HL-60/S4 (cell line): ENCODE measurements around the gene COA3.
"Not testable (repeated sequence)": the region's sequence is repeated elsewhere in the genome, so short reads cannot be mapped to it uniquely, and the experiment has no call there.

Experiments used
- in situ Hi-C: fragments of 300-500 bp; cut with MboI; formaldehyde crosslinking; loops from 2 replicates; pipeline ENCODE4 v1.14.3; 2022; ENCODE audit warnings: low sequenced_read_pairs

The COA3 gene

DNA sequence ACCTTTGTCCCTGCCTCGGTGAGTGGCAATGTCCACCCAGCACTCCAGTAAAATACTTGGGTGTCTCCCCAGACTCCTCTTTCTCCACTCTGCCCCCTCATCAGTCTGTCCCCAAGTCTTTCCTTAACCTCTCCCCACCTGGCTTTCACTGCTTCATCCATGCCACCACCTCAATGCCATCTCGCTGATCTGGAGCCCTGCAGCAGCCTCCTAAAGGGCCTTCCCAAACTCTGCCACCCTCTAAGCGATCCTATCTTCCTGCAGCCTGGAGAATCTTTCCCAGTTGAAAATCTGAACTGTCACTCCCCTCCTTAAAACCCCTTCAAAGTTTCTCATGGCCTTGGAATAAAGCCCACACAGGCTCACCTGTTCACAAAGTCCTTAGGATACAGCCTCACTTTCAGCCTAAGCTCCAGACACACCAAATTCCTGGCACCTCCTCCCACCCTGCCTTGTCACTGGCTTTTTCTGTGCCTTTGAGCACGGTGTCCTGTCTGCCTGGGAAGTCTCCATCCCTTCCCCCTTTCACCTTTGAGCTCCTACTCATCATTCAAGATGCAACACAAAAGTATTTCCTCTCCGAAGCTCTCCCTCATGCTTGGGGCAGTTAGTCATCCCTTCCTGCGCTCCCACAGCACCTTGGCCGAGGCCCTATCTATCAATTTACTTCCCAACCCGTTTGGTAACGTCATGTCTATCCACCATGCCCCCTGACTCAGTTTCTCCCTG, 15.3 kb downstream of the COA3 start:
- in situ Hi-C loops: no loop called here

DNA sequence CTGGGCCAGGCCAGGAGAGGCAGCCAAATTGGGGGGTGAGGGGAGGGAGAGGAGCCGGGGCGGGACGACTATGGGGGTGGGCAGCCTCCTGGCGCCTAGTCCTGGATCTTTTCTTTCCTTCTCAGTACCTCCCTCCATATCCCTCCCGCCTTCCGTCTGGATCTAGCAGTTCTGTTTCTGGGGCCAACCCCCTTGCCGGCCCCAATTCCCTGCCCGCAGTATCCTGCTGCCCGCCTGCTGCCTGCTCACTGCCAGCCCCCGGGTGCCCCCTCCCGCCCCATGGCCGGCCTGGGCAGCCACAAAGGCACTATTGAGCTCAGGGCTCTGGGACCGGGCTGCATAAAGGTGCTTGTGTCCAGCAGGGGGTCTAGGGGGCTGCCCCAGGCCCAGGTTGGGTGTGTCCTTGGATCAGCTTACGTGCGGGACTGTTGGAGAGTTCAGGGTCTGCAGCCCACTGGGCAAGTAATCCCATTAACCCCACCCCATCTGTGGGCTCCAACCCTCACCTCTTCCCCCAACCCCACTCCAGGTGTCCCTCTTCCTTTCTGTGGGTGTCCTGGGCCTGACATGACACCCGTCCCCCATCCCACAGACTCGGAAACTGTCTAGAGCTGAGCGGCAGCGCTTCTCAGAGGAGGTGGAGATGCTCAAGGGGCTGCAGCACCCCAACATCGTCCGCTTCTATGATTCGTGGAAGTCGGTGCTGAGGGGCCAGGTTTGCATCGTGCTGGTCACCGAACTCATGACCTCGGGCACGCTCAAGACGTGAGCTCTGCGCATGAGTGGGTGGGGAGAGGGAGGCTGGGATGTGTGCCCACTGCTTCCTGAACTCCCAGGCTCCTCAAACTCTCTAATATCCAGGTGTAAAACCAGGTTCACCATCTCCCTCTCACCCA, 16.1 kb downstream of the COA3 start:
- in situ Hi-C loops: no loop called here

DNA sequence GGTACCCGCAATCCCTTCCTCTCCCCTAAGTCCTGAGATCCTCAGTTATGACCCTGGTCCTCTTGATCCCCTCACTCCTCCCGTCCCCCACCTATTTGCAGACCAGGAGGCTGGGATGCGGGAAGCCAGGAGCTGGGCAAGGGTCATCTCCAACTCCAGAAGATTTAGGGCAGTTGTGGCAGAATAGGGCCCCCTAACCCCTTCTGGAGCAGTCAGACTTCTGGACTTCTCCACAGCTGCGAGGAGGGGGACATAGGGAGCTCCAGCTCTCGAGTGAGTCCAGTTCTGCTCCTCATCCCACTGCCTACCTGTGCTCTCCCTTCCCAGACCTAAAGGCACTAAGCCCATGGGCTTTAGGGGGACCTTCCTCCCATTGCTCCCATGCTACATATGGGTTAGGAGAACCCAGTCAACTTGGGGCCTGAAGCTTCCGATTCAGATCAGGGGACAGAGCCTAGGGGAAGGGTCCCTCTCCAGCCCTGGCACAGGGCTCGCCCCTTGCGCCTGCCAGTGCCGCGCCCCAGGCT, 16.8 kb downstream of the COA3 start:
- in situ Hi-C loops: no loop called here

DNA sequence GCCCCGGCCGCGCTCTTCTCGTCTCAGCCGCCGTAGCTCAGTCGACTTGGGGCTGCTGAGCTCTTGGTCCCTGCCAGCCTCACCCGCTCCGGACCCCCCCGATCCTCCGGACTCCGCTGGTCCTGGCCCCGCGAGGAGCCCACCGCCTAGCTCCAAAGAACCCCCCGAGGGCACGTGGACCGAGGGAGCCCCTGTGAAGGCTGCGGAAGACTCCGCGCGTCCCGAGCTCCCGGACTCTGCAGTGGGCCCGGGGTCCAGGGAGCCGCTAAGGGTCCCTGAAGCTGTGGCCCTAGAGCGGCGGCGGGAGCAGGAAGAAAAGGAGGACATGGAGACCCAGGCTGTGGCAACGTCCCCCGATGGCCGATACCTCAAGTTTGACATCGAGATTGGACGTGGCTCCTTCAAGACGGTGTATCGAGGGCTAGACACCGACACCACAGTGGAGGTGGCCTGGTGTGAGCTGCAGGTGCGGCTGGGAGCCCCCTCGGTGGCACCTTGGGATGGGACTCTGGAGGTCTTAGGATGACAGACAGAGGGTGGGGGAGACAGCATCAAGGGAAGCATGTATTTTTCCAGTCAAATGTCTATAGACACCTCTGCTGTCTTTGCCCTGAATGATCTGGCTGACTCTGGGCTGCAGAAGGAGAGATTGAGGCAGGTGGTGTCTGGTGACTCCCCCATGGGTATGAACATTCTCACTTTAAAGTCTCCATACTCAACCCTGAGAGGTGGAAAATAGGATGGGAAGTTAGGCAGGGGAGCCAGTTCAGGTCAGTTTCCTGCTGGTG, 17.5 kb downstream of the COA3 start:
- in situ Hi-C loops: no loop called here

DNA sequence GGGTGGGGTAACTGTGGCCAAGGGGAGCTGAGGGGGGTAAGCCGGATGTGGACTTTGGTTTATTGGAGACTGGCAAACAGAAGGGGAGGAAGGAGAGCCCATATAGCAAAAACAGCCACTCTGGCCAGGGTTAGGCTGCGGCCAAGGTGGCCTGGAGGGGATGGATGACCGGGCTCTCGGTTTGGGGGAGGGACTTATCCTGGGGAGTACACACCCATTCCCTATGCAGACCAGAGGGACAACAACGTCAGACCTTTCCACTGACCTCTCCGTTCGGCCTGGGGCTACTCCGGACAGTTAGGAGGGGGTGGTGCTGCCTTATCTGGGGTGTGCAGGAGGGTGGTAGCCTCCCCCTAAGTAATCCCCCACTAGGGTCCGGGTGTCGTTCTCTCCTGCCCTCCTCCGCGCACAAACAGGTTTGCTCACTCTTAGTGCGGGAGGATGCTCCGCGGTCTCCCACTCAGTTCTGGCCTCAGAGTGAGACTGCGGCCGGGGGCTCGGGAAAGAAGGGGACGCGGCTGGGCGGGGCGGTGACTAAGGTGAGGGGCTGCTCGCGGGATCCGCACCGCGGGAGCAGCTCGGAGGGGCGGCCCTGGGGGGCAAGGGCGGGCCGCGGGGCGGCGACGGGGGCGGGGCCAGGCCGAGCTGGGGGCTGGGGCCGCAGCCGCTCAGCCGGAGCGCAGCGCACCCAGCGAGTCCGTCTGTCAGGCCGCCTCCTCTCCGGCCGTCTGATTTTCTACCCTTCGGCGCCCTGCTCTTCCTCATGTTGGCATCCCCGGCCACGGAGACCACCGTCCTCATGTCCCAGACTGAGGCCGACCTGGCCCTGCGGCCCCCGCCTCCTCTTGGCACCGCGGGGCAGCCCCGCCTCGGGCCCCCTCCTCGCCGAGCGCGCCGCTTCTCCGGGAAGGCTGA, 18.3 kb downstream of the COA3 start, which contains the start of gene WNK4:
TSS of gene WNK4 (plus strand) at position 675 of the 915 bp plus-strand sequence. CDS start at position 764, 89 bp downstream.
- in situ Hi-C loops: no loop called here

DNA sequence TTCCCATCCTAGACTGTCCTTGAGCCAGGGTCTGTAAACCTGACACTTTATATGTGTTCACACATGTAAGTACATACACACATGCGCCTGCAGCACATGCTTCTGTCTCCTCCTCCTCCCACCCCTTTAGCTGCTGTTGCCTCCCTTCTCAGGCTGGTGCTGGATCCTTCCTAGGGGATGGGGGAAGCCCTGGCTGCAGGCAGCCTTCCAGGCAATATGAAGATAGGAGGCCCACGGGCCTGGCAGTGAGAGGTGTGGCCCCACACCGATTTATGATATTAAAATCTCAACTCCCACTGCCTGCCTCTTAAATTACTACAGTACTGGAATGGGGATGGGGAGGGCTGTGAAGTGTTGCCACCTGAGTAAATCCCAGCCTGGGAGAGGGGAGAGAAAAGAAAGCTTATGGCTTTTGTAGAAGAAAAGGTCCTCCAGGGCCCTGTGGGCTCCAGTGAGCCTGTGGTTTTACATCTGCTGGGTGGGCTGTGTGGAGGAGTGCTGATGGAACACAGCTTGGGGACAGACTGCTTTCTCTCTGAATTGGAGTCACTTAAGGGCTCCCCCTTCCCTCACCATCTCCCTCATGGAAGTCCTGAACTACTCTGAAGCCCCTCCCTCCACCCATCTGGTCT, 19.1 kb downstream of the COA3 start:
- in situ Hi-C loops: no loop called here

DNA sequence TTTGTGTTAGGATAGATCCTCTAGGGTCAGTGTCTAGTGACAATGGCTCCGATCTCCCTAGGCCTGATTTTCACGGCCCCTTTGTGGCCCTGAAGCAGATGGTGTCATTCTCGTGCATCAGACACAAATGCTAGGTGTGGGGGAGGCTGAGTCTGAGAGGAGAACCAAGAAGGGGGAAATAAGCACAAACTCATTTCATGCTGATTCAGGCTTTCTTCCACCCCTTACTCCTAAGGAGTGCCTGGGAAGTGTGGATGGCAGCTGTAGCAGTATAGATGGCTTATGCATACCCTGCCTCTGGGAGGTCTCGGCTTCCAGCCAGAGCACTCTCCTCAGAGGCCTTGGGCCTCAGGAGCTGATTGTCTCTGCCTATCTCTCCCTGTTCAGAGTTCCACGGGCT, 19.9 kb downstream of the COA3 start:
- in situ Hi-C loops: no loop called here

DNA sequence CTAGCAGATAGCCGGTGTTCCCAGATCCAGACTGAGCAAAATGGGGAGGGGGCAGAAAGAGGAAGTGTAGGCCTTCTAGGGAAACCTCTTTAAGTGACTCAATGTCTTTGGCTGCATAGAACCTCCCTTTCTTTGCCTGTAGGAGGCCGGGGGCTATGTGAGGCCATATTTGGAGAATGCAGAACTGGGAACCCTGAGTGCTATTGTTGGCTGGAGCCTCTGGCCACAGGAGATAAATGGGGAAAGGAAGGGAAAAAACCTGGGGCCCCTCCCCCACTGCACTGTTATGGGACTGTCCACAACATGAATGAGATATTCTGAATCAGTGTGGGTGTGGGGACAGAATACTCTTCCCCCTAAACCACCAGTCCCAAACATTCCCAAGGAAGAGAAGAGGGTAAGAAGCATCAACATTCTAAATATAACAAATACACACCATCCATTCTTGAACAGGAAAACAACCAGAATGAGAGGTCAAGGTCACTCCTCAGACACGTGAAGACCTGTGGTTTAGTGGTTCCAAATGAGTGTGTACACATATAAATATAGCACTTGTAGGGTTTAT, 22.9 kb downstream of the COA3 start:
- in situ Hi-C loops: no loop called here

DNA sequence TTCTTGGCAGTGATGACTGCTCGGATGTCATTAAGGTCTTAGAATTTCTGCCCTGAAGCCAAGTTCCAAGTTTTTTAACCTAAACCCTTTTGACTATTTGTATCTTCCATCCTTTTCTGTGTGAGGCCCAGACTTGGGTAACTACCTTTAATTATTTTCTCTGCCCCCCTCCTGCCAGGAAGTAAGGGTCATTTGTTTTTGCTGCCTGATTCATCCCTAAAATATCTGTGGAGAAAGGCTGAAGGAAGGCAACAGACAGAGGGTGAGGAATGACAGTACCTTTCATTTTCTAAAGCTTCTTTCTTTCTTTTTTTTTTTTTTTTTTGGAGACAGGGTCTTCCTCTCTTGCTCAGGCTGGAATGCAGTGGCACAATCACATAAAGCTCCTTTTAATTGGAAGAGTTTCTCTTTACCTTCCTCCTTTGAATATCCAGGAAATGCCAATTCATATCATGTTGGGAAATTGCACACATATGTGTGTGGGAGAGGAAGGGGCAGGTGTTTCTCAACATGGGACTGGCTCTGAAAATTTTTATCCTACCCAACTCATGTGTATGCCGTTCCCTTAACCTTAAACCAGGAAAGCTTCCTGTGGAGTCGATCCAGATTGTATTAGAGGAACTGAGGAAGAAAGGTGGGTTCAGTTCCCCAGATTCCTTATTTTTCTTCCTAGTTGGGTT, 24.3 kb downstream of the COA3 start:
- in situ Hi-C loops: no loop called here

DNA sequence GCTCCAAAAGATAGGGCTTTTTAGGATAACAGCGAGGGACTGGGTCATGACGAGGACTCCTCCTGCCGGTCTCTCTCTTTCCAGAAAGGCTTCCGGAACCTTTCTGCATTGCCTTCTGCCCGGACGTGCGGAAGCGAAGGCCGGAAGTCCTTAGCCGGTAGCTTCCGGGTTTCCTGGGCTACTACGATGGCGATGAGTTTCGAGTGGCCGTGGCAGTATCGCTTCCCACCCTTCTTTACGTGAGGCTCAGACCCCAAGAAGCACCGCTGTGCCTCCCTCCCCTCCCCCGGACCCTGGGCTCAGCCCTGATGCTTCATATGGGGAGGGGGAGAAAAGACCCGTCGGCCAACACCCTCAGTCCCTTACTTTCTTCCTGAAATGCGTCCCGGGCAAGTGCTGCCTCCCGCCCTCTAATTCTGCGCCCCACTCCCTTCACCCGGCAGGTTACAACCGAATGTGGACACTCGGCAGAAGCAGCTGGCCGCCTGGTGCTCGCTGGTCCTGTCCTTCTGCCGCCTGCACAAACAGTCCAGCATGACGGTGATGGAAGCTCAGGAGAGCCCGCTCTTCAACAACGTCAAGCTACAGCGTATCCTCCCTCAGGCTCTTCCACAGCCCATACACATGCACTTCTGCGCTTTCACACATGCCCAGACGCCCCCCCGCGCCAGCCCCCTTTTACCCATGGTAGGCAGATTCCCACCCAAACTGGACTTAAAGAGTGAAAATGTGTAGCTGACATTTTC, 25.0 kb downstream of the COA3 start, which contains the start of gene VPS25:
TSS of gene VPS25 (plus strand) at position 160 of the 746 bp plus-strand sequence. CDS start at position 187, 27 bp downstream.
- in situ Hi-C loops: no loop called here

DNA sequence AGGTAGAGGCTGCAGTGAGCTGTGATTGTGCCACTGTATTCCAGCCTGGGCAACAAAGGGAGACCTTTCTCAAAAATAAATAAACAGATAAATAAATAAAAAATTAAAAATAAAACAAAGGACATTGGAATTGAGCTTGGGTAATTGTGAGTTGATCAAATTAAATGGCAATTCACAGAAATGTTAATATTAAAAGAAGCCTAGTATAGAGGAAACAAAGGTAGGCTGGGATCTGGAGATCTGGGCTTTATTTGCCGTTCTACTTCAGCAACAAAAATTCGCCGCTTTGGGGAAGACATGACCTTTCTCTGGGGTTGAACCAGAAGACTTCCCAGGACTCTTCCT, 25.6 kb downstream of the COA3 start:
- in situ Hi-C loops: no loop called here

DNA sequence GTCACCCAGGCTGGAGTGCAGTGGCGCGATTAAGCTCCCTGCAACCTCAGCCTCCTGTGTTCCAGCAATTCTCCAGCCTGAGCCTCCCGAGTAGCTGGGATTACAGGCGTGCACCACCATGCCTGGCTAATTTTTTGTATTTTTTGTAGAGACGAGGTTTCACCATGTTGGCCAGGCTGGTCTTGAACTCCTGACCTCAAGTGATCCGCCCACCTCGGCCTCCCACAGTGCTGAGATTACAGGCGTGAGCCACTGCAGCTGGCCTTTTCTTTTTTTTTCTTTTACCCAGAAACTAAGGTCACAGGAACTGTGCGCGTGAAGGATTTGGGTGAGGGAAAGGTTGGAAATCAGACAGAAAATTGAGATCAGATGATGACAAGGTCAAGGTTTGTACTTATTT, 28.5 kb downstream of the COA3 start:
- in situ Hi-C loops: not testable (repeated sequence)

DNA sequence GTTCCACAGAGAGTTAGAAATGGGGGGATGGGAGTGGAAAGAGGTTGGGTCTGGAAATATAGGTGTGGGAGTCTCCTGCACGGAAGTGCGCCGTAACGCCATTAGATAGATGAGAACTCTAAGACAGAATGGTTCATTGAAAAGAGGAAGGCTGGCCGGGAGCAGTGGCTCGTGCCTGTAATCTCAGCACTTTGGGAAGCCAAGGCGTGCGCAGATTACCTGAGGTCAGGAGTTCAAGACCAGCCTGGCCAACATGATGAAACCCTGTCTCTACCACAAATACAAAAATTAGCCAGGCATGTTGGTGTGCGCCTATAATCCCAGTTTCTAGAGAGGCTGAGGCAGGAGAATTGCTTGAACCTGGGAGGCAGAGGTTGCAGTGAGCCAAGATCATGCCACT, 30.5 kb downstream of the COA3 start:
- in situ Hi-C loops: not testable (repeated sequence)

DNA sequence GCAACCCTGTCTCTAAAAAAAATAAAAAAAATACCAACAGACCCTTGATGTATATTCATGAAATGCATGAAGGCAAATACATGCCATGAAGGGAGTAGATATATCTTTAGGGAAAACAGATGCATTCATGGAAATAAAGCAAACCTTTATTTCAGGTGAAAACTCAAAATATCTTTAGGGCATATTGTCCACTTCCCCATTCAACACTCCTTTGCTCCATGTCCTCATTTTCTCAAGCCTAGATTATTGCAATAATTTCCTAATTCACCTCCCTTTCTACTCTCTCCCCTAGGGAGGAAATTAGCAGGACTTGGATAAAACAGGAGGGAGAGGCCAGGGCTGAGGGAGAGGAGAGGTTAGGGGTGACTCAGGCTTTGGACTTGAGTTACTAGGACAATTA, 31.0 kb downstream of the COA3 start:
- in situ Hi-C loops: no loop called here

DNA sequence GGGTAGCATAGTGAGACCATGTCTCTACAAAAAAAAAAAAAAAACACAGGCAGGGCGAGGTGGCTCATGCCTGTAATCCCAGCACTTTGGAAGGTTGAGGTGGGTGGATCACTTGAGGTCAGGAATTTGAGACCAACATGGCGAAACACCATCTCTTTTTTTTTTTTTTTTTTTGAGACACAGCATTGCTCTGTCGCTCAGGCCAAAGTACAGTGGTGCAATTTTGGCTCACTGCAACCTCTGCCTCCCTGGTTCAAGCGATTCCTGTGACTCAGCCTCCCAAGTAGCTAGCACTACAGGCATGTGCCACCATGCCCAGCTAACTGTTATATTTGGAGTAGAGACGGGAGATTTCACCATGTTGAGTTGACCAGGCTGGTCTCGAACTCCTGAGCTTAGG, 32.4 kb downstream of the COA3 start:
- in situ Hi-C loops: no loop called here

DNA sequence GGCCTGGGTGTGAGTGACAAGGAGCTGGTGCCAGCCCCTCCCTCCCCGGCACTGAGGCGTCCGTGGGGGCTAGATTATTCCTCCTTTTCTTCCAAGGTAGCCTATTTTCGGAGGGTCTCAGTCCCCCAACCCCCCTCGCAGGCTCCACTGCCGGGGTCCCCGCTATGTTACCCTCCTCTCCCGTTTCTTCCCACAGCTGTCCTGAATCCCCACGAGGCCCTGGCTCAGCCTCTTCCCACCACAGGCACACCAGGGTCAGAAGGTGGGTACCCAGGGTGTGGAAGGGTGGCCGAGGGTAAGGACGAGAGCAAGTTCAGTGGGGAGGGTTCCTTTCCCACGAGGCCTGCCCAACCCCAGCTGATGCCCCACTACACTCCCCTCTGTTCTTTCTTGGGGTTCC, 36.9 kb downstream of the COA3 start:
- in situ Hi-C loops: no loop called here

DNA sequence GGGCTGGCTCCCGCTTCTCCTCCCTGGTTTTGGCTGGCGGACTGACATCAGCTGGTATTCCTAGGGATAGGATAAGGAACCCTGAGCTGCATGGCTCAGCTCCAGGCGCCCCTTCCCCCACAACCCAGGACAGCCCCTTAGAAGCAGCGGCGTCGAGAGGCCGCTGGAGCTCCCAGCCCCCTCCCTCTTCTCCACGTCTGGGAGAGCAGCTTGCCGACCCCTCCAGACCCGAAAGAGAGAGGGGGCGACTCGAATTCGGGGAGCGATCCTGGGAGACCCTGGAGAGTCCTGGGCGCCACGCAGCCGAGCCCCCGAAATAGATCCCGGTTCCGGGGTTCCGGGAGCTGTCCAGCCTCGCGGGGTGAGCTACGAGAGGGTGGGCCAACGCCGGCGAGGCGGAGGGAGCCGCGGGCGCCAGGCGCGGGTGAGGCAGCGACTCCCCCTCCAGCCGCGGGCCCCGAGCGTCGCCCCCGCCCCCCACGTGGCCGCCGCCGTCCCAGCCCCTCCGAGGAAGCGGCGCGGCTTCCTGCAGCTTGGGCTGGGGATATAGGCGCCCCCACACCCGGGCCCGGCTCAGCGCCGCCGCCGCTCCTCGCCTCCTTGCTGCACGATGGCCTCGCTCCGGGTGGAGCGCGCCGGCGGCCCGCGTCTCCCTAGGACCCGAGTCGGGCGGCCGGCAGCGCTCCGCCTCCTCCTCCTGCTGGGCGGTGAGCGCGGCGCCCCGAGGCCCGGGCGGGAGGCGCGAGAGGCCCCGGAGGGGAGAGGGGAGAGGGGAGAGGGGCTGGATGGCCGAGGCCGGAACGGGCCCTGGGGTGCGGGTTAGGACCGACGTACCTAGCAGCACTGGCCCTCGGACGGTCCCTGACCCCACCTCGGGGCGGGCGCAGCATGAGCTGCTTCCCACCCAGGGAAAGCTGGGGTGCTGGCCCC, 37.6 kb downstream of the COA3 start, which contains the start of gene RAMP2:
TSS of gene RAMP2 (plus strand) at position 576 of the 930 bp plus-strand sequence. CDS start at position 611, 35 bp downstream.
- in situ Hi-C loops: no loop called here
